HUES64 (cell line): Measurements from ENCODE around the gene RGS8.

Experiments
- H3K27ac ChIP-seq: 2 replicates; pipeline ENCODE4 v1.7.0; 2013; ENCODE audit warnings: low read depth, low read length, inconsistent platforms
- H3K27me3 ChIP-seq: 2 replicates; pipeline ENCODE4 v1.6.1; 2013; ENCODE audit warnings: mild to moderate bottlenecking, low read length; ENCODE audit not compliant: insufficient read depth
- H3K36me3 ChIP-seq: 2 replicates; pipeline ENCODE4 v1.6.1; 2013; ENCODE audit warnings: mild to moderate bottlenecking, low read length; ENCODE audit not compliant: insufficient read depth
- H3K4me1 ChIP-seq: 2 replicates; pipeline ENCODE4 v1.6.1; 2013; ENCODE audit warnings: mild to moderate bottlenecking, low read length, moderate library complexity; ENCODE audit not compliant: insufficient read depth
- H3K4me3 ChIP-seq: 2 replicates; pipeline ENCODE4 v1.5.1; 2013; ENCODE audit warnings: mild to moderate bottlenecking, low read length, moderate library complexity
- H3K9ac ChIP-seq: 2 replicates; pipeline ENCODE4 v1.6.1; 2013; ENCODE audit warnings: mild to moderate bottlenecking, low read depth, low read length
- H3K9me3 ChIP-seq: 2 replicates; pipeline ENCODE4 v1.6.1; 2013; ENCODE audit warnings: low read depth, low read length; ENCODE audit not compliant: insufficient read depth
- WGBS: fragments of 150-250, 120-280 bp; methylation state at CpG from one replicate; pipeline ENCODE4 v1.1.7; 2013; ENCODE audit warnings: missing lambda C conversion rate; 5-methylcytosine and 5-hydroxymethylcytosine counted together

RGS8 gene

DNA sequence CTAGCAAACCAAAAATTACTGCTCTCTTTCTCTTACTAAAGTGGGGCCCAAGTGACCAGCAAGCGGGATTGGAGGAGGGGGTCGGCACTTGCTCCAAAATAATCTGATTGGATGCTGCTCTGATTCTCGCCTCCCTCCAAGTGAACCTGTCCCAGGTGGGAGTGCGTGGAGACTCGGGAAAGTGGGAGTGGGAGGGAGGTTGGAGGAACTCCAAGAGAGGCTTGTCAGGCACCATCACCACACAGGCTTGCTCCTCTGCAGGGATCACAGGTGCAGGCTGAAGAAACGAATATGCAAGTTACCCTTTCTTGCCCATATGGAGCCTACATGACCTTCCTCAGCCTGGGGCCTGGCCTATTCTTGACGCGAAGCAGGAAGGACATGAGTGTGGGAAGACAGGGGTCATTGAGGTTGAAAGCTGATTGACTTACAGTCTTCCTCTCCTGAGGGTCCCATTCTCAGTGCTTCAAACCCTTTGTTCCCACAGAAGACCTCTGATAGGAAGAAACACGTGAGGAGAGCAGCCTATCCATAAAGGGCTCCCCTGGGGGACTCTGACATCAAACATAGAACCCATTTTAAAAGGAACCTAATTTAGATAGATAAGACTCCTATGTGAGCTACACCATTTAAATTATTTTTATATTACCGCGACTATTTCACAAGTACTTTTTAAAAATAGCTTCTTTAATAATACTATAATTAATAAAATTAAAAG is 14.2 kb downstream of the RGS8 start:
- Histone ChIP-seq H3K9me3 (no peaks in the 10 kb centered on the region), H3K4me3 (no peak overlapping the region), H3K9ac (no peak overlapping the region), H3K27ac (no peak overlapping the region), H3K36me3 (no peaks in the 10 kb centered on the region), H3K27me3 (peaks cover 12% of the 10 kb centered on the region), H3K4me1 (peaks cover 43% of the 10 kb centered on the region)
- WGBS: 95% methylated on average over 9 of the region's 11 CpGs

DNA sequence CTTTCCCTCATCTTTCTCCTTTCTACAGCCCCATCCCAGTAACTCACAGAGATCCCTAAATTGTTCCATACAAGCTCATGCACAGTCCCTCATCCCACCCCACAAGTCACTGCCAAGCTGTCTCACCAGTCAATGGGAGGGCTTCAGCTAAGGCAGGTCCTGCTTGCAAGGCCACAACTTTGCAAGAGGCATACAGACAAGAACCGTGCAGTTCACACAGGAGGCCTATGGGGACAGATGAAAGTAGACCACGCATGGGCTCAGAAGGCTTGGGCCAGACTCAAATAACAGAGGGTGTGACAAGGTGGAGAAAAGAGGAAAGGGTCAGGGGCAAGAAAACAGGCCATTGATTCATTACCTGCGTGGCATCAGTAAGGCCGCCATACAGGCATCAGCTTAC is 15.1 kb downstream of the RGS8 start:
- Histone ChIP-seq H3K27ac (no peak overlapping the region), H3K9me3 (no peaks in the 10 kb centered on the region), H3K27me3 (peaks cover 15% of the 10 kb centered on the region), H3K4me3 (no peak overlapping the region), H3K4me1 (peaks cover 51% of the 10 kb centered on the region), H3K9ac (no peak overlapping the region), H3K36me3 (no peaks in the 10 kb centered on the region)
- 92% methylated on average over 4 of the region's 4 CpGs for WGBS

GRCh38 chr1:182668521-182669054 is 15.8 kb downstream of the RGS8 start:
- Histone ChIP-seq H3K9me3 (no peaks in the 10 kb centered on the region), H3K4me3 (no peak overlapping the region), H3K9ac (no peak overlapping the region), H3K36me3 (no peaks in the 10 kb centered on the region), H3K4me1 (peaks cover 51% of the 10 kb centered on the region), H3K27me3 (peaks cover 17% of the 10 kb centered on the region), H3K27ac (no peak overlapping the region)
- WGBS: 87% methylated on average over 11 of the region's 11 CpGs

GRCh38 chr1:182667848-182668505 is 16.4 kb downstream of the RGS8 start:
- Histone ChIP-seq H3K9ac (no peak overlapping the region), H3K4me3 (no peak overlapping the region), H3K9me3 (no peaks in the 10 kb centered on the region), H3K27ac (no peak overlapping the region), H3K27me3 (peaks cover 17% of the 10 kb centered on the region), H3K4me1 (peaks cover 54% of the 10 kb centered on the region), H3K36me3 (no peaks in the 10 kb centered on the region)
- whole genome bisulfite sequencing: 80% methylated on average over 6 of the region's 7 CpGs

DNA sequence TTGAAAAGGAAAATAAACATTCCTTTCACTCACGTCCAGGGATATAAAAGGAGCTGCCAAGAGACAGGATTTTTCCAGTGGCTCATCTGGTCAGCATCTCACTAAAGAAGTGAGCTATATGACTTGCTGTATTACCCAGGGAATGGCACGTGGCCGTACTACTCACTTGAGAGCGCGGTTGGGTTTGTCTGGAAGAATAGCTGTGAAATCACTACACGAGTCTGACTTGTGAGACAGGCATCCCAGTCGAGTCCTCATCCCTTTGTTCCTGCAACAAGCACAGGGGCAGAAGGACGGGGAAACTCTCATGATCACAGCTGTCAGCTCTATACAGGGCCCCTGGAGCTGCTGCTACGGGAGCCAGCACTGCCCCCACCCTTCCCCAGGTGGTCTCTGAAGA is 17.7 kb downstream of the RGS8 start:
- H3K4me1 ChIP-seq: peaks cover 60% of the 10 kb centered on the region
- WGBS: 24% methylated on average over 9 of the region's 9 CpGs

GRCh38 chr1:182664296-182664695 is 20.1 kb downstream of the RGS8 start:
- WGBS: 97% methylated on average over 3 of the region's 3 CpGs
- Histone ChIP-seq H3K4me3 (no peak overlapping the region), H3K27ac (no peak overlapping the region), H3K36me3 (no peaks in the 10 kb centered on the region), H3K9me3 (no peaks in the 10 kb centered on the region), H3K27me3 (peaks cover 17% of the 10 kb centered on the region), H3K4me1 (peaks cover 61% of the 10 kb centered on the region), H3K9ac (no peak overlapping the region)

More for the DNA sequence above, 17.7 kb downstream of the RGS8 start:
- H3K27ac ChIP-seq: no peak overlapping the region
- no peak overlapping the region for H3K9ac ChIP-seq
- peaks cover 17% of the 10 kb centered on the region for H3K27me3 ChIP-seq
- H3K36me3 ChIP-seq: no peaks in the 10 kb centered on the region
- no peak overlapping the region for H3K4me3 ChIP-seq
- H3K9me3 ChIP-seq: no peaks in the 10 kb centered on the region

DNA sequence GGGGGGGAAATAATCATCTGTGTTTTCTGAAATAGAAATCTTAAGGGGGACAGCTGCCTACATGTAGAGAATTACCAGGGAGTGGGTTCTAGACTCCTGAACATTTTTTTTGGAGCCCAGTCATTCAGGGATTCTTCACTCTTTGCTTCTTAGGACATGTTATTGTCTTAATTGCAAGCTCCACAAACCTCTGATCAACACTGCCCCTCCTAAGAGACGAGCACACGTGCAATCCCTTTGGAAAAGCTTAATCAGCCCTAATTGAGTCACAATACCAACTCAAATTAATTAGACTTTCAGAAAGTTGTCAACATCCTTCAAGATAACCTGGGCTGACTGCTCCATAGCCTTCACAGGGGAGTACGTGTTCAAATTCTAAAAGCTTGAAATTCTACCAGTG is 21.4 kb downstream of the RGS8 start:
- no peaks in the 10 kb centered on the region for H3K9me3 ChIP-seq
- H3K27ac ChIP-seq: no peak overlapping the region
- H3K9ac ChIP-seq: no peak overlapping the region
- H3K4me1 ChIP-seq: peaks cover 55% of the 10 kb centered on the region
- no peak overlapping the region for H3K4me3 ChIP-seq
- 76% methylated on average over 3 of the region's 3 CpGs for WGBS
- no peaks in the 10 kb centered on the region for H3K36me3 ChIP-seq
- peaks cover 17% of the 10 kb centered on the region for H3K27me3 ChIP-seq

- WGBS: 47% methylated on average over 7 of the region's 7 CpGs
- H3K4me3 ChIP-seq: peak overlapping the region; percentile 15; the same call in 1 of the 2 replicates
- H3K36me3 ChIP-seq: no peaks in the 10 kb centered on the region
- no peak overlapping the region for H3K9ac ChIP-seq
- H3K9me3 ChIP-seq: no peaks in the 10 kb centered on the region
- peaks cover 17% of the 10 kb centered on the region for H3K27me3 ChIP-seq
- H3K4me1 ChIP-seq: peaks cover 49% of the 10 kb centered on the region
- H3K27ac ChIP-seq: peak overlapping the region; percentile 36; the same call in 1 of the 2 replicates
These were observed 22.1 kb downstream of the RGS8 start for GRCh38 chr1:182662121-182662890.

DNA sequence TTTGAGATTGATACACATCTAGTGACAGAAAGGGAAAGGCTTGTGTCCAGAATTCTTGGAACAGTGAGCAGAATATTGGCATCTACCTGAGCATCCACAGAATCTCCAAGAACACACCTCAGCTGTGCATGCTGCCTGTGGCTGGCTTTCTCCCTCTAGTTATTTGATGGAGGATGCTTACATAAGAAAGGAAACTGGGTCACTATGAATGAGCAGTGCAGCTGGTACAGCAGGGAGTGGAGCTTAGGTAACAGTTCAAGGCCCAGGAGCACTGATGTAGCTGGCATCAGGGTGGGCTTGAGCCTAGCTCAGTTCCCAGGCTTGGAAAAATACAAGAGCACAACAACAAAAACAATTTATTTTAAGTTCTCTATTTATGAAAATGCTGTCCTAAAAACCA is 26.3 kb downstream of the RGS8 start:
- no peaks in the 10 kb centered on the region for H3K36me3 ChIP-seq
- no peak overlapping the region for H3K27ac ChIP-seq
- no peaks in the 10 kb centered on the region for H3K27me3 ChIP-seq
- H3K4me1 ChIP-seq: peaks cover 20% of the 10 kb centered on the region
- no peak overlapping the region for H3K4me3 ChIP-seq
- H3K9me3 ChIP-seq: no peaks in the 10 kb centered on the region
- H3K9ac ChIP-seq: no peak overlapping the region

GRCh38 chr1:182656842-182657397 is 27.5 kb downstream of the RGS8 start:
- H3K9ac ChIP-seq: no peak overlapping the region
- 93% methylated on average over 4 of the region's 4 CpGs for WGBS
- H3K9me3 ChIP-seq: no peaks in the 10 kb centered on the region
- no peaks in the 10 kb centered on the region for H3K27me3 ChIP-seq
- no peak overlapping the region for H3K27ac ChIP-seq
- H3K36me3 ChIP-seq: no peaks in the 10 kb centered on the region
- no peak overlapping the region for H3K4me3 ChIP-seq
- peaks cover 8% of the 10 kb centered on the region for H3K4me1 ChIP-seq

- no peaks in the 10 kb centered on the region for H3K36me3 ChIP-seq
- 95% methylated on average over 2 of the region's 2 CpGs for WGBS
- H3K9ac ChIP-seq: no peak overlapping the region
- H3K27me3 ChIP-seq: no peaks in the 10 kb centered on the region
- no peak overlapping the region for H3K27ac ChIP-seq
- no peaks in the 10 kb centered on the region for H3K9me3 ChIP-seq
- H3K4me3 ChIP-seq: no peak overlapping the region
- no peaks in the 10 kb centered on the region; the same call in 1 of the 2 replicates for H3K4me1 ChIP-seq
These were observed 30.4 kb downstream of the RGS8 start for GRCh38 chr1:182653986-182654385.
